Astrocyte (in vitro differentiated cells and primary cell): ENCODE results near the gene GPAT2. TPM values are rescaled to one million over a fixed set of nuclear protein-coding genes. Genes with fewer than 3 reads are reported as not detected.
"Not testable (repeated sequence)": the region's sequence is repeated elsewhere in the genome, so short reads cannot be mapped to it uniquely, and the experiment has no call there.

Experiments used
- DNase-seq: peaks from one replicate; pipeline ENCODE4 v3.0.0-alpha.2; 2010; ENCODE audit warnings: low read depth
- FAIRE-seq: peaks from 2 replicates; lab custom pipeline; 2011; peaks lifted over from hg19 to GRCh38; lab: Jason Lieb, UNC
- H2AFZ ChIP-seq: 2 replicates; pipeline ENCODE4 v1.6.0; 2012; ENCODE audit warnings: low read depth, low read length, inconsistent platforms
- H3K27ac ChIP-seq: 2 replicates; pipeline ENCODE4 v1.5.1; 2011; ENCODE audit warnings: low read depth, low read length, inconsistent platforms
- H3K27me3 ChIP-seq: 2 replicates; pipeline ENCODE4 v1.6.0; 2011; ENCODE audit warnings: low read length, inconsistent platforms; ENCODE audit not compliant: insufficient read depth
- H3K36me3 ChIP-seq: 2 replicates; pipeline ENCODE4 v1.5.1; 2011; ENCODE audit warnings: low read length, inconsistent platforms; ENCODE audit not compliant: insufficient read depth
- H3K4me1 ChIP-seq: 2 replicates; pipeline ENCODE4 v1.5.1; 2011; ENCODE audit warnings: low read length, inconsistent platforms; ENCODE audit not compliant: insufficient read depth
- H3K4me2 ChIP-seq: 2 replicates; pipeline ENCODE4 v1.6.0; 2012; ENCODE audit warnings: low read length, inconsistent platforms
- H3K4me3 ChIP-seq: 2 replicates; pipeline ENCODE4 v1.5.1; 2011; ENCODE audit warnings: low read depth, mild to moderate bottlenecking, low read length, inconsistent platforms; ENCODE audit not compliant: insufficient read depth
- H3K79me2 ChIP-seq: 2 replicates; pipeline ENCODE4 v1.6.0; 2012; ENCODE audit warnings: mild to moderate bottlenecking, low read length, inconsistent platforms; ENCODE audit not compliant: insufficient read depth
- H3K9ac ChIP-seq: 2 replicates; pipeline ENCODE4 v1.6.0; 2012; ENCODE audit warnings: mild to moderate bottlenecking, low read length, inconsistent platforms
- H3K9me3 ChIP-seq: 2 replicates; pipeline ENCODE4 v1.5.1; 2012; ENCODE audit warnings: low read depth, mild to moderate bottlenecking, low read length, inconsistent platforms; ENCODE audit not compliant: insufficient read depth
- H4K20me1 ChIP-seq: 2 replicates; pipeline ENCODE4 v1.6.0; 2012; ENCODE audit warnings: low read length, inconsistent platforms; ENCODE audit not compliant: insufficient read depth
- H3K27ac Mint-ChIP-seq: one replicate; pipeline ENCODE4 v1.8.0; 2021; ENCODE audit warnings: mild to moderate bottlenecking, mixed read lengths; ENCODE audit not compliant: unreplicated experiment
- H3K27me3 Mint-ChIP-seq: one replicate; pipeline ENCODE4 v1.8.0; 2021; ENCODE audit warnings: low read depth, mixed read lengths; ENCODE audit not compliant: unreplicated experiment
- H3K36me3 Mint-ChIP-seq: one replicate; pipeline ENCODE4 v1.8.0; 2021; ENCODE audit warnings: low read depth, mixed read lengths; ENCODE audit not compliant: unreplicated experiment
- H3K4me1 Mint-ChIP-seq: one replicate; pipeline ENCODE4 v1.8.0; 2021; ENCODE audit warnings: low read depth, mixed read lengths; ENCODE audit not compliant: unreplicated experiment
- H3K4me3 Mint-ChIP-seq: one replicate; pipeline ENCODE4 v1.8.0; 2021; ENCODE audit warnings: mild to moderate bottlenecking, moderate library complexity, mixed read lengths; ENCODE audit not compliant: unreplicated experiment
- H3K9me3 Mint-ChIP-seq: one replicate; pipeline ENCODE4 v1.8.0; 2021; ENCODE audit warnings: mild to moderate bottlenecking, mixed read lengths; ENCODE audit not compliant: unreplicated experiment
- total RNA-seq: library from RNA; stranded (reverse); gene quantifications from 2 replicates; pipeline ENCODE4 v1.2.1, GENCODE V29; 2021

GPAT2 gene
- total RNA-seq, 1 donor from 2014 or later = 0.27 TPM

DNA sequence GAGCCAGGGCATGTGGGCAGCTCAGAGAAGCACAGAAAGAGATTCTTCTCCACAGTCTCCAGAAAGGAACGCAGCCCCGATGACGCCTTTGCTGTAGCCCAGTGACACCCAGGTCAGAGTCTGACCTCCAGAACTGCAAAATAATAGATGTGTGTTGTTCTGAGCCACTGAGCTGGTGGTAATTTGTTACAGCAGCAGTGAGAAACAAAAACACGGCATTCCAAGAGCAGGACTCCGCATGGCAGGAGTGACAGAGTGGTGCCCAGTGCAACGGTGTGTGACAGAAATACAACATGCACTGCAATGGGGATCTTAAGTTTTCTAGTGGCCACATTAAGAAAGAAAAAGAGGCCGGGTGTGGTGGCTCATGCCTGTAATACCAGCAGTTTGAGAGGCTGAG lies 18.7 kb upstream of the GPAT2 start:
- not testable (repeated sequence) for H3K36me3 Mint-ChIP-seq, H3K4me3 ChIP-seq, H2AFZ ChIP-seq, H4K20me1 ChIP-seq, H3K9me3 ChIP-seq, H3K27ac Mint-ChIP-seq, H3K4me1 Mint-ChIP-seq, DNase-seq, H3K4me1 ChIP-seq, H3K36me3 ChIP-seq, H3K27me3 ChIP-seq, H3K27ac ChIP-seq, H3K4me2 ChIP-seq, H3K9me3 Mint-ChIP-seq, H3K27me3 Mint-ChIP-seq, H3K79me2 ChIP-seq, H3K4me3 Mint-ChIP-seq, H3K9ac ChIP-seq, FAIRE-seq

DNA sequence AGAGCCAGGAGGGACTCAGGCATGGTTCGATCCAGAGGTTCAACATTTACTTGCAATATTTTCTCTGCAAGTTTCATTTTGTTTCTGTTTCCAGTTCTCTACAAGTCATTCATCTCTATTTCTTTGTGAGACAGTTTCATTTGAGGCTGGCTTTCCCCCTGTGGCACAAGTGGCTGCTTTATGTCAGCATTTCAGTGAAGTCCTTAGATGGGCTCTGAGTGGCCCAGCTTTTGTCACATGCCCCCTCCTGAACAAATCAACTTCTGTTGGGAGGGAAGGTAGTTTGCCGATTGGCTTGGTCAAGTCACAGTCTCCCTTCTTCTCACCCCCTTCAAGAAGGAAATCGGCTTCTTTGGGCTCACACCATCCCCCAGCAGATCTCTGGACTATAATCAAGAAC lies 17.9 kb upstream of the GPAT2 start:
- DNase-seq, H3K27me3 ChIP-seq, H3K4me1 ChIP-seq, H3K9me3 ChIP-seq, H3K9me3 Mint-ChIP-seq, H3K27ac ChIP-seq, H3K9ac ChIP-seq, H3K79me2 ChIP-seq, H3K36me3 ChIP-seq, H3K27ac Mint-ChIP-seq, H3K4me3 Mint-ChIP-seq, H3K36me3 Mint-ChIP-seq, H3K4me3 ChIP-seq, H4K20me1 ChIP-seq, FAIRE-seq, H3K27me3 Mint-ChIP-seq, H3K4me1 Mint-ChIP-seq, H2AFZ ChIP-seq, H3K4me2 ChIP-seq: not testable (repeated sequence)

DNA sequence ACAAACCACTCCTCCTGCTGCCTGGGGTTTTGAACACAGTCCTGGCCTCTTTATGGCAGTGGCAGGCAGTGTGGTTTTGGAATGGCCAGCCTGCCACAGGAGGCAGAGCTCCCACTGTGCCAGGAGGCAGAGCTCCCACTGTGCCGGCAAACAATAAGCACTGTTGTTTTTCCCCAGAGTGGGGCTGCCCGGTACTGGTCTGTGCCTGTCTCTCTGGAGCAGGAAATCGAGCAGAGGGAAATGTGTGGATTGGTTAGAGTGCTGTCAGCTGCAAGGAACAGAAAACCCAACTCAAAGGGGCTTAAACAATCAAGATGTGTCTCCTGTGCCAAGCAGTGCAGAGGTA lies 15.2 kb upstream of the GPAT2 start:
- H4K20me1 ChIP-seq, H3K27me3 Mint-ChIP-seq, FAIRE-seq, H3K79me2 ChIP-seq, H3K27me3 ChIP-seq, H3K36me3 Mint-ChIP-seq, H3K27ac ChIP-seq, H3K9ac ChIP-seq, H3K4me1 Mint-ChIP-seq, H3K4me2 ChIP-seq, H3K36me3 ChIP-seq, H3K4me3 ChIP-seq, H3K4me3 Mint-ChIP-seq, H3K9me3 ChIP-seq, H2AFZ ChIP-seq, DNase-seq, H3K4me1 ChIP-seq, H3K9me3 Mint-ChIP-seq, H3K27ac Mint-ChIP-seq: not testable (repeated sequence)

DNA sequence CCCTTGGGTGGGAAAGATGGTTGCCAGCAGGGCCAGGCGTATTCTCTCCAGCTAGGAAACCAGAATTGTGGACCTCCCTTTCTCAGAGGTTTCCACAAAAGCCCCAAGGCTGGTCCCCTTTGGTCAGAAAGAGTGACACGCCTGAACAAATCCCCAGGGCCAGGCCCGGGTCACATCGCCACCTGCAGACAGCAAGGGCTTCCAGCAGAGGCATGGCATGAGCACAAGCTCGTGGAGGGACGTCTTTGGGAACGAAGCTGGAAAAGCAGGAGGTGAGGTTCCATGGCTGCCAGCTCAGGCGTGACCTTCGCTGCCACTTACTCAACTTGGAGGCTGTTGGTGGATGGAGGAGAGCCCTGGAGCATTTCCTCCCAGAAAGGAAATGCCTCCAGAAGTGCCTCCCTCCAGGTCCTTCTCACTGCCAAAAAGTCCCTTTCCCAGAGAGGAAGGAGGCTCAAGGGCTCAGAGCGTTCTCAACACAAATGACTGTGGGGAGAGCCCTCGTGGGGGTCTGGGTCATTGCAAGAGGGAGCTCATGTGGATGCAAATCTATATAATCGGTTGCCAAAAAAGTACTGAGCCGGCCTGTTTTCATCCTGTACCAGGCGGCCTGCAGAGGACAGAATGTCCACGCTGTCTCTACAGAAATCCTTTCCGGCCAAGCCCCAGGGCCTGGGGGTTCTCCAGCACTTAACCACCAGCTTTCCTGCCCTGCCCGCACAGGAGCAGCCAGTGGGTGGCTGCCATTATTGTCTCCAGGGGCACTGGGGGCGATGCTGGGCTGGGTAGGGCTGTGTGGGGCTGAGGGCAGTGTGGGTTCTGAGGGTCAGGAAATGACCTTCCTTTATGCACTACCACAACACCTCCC lies 14.6 kb upstream of the GPAT2 start:
- not testable (repeated sequence) for H3K4me2 ChIP-seq, H3K9ac ChIP-seq, H3K27ac Mint-ChIP-seq, H3K27ac ChIP-seq, H3K9me3 Mint-ChIP-seq, H3K79me2 ChIP-seq, H3K4me1 ChIP-seq, H3K4me1 Mint-ChIP-seq, H4K20me1 ChIP-seq, H3K36me3 ChIP-seq, FAIRE-seq, H3K9me3 ChIP-seq, H3K36me3 Mint-ChIP-seq, H3K27me3 ChIP-seq, H3K4me3 ChIP-seq, H3K4me3 Mint-ChIP-seq, H3K27me3 Mint-ChIP-seq, H2AFZ ChIP-seq, DNase-seq

DNA sequence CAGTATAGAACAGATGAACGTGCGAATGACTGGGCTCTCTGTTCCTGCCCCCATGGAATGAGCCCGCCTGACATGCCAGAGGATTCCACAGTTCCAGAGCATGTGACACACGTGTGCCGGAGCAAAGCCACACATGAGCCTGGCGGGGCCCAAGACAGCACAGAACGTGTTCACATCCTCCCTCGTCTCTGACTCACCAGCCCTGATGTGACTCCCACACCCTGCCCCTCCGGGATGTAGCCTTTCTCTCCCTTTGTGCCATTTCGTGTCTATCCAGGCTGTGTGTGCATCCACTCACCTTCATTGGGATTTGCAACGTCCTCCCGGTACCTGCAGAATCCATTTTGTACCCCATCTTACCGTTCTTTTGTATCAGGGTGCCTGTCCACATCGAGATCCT lies 838 bp upstream of the GPAT2 start:
- not testable (repeated sequence) for H3K79me2 ChIP-seq, H3K27me3 ChIP-seq, H3K36me3 ChIP-seq, H3K36me3 Mint-ChIP-seq, H2AFZ ChIP-seq, H3K9ac ChIP-seq, H3K27me3 Mint-ChIP-seq, H3K9me3 ChIP-seq, H4K20me1 ChIP-seq, H3K27ac ChIP-seq, H3K4me1 ChIP-seq, H3K27ac Mint-ChIP-seq, H3K4me2 ChIP-seq, H3K9me3 Mint-ChIP-seq, H3K4me3 Mint-ChIP-seq, H3K4me3 ChIP-seq, DNase-seq, FAIRE-seq, H3K4me1 Mint-ChIP-seq

DNA sequence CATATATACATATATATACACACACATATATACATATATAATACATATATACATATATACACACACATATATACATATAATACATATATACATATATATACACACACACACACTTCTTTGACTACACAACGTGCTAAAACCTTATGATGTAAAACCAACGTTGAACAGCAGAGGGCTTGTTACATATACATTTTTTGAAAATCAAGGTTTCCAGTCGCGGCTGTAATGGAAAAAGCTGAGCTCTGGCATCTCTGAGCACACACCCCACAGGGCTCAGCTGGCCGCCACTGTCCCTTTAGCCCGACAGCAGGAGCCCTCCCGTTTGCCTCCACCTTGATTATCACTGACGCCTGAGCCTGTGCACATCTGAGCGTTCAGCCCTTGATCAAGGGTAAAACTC lies 719 bp downstream of the GPAT2 start:
- H3K4me1 Mint-ChIP-seq, H3K36me3 ChIP-seq, H3K27me3 ChIP-seq, H3K27ac Mint-ChIP-seq, H3K79me2 ChIP-seq, H3K4me3 ChIP-seq, H3K36me3 Mint-ChIP-seq, H3K4me1 ChIP-seq, H3K9me3 ChIP-seq, H3K4me3 Mint-ChIP-seq, H3K9ac ChIP-seq, FAIRE-seq, H3K4me2 ChIP-seq, H2AFZ ChIP-seq, H3K27ac ChIP-seq, H3K9me3 Mint-ChIP-seq, H3K27me3 Mint-ChIP-seq, DNase-seq, H4K20me1 ChIP-seq: not testable (repeated sequence)
